Stimulated activated CD4-positive, alpha-beta T cell treated with anti-CD3 and anti-CD28 coated beads, Interleukin-12 subunit alpha, Interleukin-12 subunit beta, amount 100 ng/mL, for 48 hours (primary cell): Measurements from ENCODE around the gene GORASP1.

Experiments
- DNase-seq, 3 donors: peaks; one replicate each; pipeline ENCODE4 v3.0.0-alpha.2; 2020; ENCODE audit warnings: low read depth in 2 of 3, low spot score in 1 of 3

Gene GORASP1

DNA sequence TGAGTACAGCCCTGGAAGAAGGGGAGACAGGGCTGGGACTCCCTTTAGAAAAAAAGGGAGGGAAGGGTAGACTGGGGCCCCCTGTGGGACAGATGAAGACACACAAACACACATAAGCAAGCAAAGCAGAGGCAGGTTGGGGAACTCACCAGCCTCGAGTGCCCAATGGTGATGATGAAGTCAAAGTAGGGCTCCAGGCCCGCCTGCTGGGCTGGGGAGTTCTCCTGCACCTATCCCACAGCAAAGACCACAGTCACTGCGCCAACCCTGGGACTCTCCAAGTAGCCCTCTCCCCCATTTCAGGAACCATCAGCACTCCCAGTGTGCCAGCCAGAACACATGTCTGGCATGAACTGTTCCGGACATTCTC, 4.1 kb downstream of the GORASP1 start:
- no peak for DNase-seq

DNA sequence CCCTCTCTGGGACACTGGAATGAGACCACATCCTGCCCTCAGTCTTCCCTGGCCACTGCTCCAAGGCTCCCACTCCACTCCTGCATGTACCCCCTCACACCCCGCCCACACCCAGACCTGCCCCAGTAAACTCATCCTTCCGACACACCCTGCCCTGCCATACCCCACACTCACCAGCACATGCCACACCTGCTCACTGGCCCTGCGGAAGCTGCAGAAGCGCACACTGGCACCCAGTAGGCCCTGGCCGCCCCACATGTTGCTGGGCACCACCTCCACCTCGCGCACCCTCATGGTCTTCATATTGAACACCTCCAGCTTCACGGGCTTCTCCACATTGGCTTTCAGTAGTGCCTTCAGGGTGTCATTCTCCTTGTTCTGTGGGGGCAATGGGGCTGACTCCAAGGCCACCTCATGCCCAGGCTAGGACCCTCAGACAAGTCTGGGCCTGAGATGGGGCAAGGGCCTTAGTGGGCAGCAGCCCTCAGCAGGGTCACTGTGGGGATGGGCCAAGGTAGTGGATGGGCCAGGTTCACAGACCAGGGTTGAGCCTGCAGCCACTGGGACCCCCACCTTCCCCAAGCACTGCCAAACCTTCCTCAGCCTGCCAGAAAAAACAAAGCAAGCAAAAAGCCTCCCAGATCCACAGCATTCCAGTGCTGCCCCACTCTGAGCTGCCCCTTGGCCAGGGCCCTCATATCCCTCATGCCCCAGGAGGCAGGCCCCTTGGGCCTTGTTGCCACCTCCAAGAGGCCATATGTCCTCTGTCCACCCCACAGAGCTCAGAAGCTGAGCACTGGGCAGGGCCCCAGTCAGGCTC, 4.7 kb downstream of the GORASP1 start:
- no peak for DNase-seq

DNA sequence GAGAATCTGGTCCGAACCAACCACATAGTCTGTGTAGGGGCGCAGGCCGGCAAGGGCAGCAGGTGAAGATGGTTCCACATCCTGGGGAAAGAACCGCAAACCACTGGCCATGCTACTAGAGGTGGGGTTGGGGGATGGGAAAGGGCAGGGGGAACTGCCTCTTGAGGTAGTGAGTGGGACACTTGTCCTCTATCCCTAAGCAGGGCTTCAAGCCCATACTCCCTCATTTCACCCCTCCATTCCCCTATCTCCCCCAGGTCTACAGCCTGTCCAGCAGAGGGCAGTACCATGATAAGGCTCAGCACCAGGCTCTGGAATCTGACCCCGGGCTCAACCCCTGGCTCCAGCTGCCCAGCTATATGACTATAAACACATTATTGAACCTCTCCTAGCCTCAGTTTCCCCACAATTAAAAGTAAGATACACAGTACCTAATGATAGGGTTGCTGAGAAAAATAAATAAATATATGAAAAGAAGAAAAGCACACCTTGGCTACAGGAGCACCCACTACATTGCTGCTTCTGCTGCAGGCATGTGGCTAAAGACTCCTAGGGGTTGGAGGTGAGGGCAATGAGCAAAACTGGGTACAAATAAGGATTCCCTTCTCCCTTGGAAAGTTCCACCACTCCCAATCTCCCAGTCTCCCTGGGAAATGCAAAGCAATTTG, 6.3 kb downstream of the GORASP1 start:
- peak in 2 of 3 donors; percentile 26 to 34 for DNase-seq

DNA sequence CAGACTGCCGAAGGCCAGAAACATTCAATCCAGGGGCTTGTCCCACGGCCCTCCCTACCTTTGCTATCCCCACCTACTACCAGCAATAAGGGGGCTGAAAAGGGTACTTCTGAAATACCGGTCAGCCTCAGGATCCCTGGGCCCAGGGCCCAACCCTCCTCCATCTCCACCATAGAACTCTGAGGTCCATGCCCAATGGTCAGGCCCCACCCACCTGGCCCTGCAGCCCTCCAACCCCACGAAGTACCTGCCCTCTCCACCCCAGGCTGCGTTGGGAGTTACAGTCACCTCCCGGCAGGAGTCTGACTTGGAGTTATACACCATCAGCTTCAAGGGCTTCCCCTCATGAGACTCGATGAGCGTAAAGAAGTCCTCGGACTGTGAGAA, 6.9 kb downstream of the GORASP1 start:
- DNase-seq = no peak

- DNase-seq = no peak
Measured at GRCh38 chr3:39099738-39100499, 7.5 kb downstream of the GORASP1 start.

DNA sequence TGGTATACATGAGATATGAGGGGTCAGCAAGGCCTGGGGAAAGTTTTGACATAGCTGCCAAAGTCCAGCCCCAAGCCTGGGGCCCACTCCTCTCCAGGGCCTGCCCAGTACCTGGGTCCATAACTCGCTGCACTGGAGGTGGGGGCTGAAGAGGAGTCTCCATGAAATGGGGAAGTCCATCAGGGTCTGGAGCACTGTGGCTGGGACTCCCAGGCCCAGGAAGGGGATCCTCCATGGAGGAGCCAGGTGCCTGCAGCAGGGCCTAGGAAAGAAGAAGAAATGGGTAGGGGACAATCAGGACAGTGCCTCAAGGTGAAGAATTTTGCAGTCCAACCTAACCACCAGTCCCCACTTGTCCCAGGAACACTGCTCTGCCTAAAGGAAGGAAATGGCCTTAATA, 8.2 kb downstream of the GORASP1 start:
- no peak for DNase-seq

DNA sequence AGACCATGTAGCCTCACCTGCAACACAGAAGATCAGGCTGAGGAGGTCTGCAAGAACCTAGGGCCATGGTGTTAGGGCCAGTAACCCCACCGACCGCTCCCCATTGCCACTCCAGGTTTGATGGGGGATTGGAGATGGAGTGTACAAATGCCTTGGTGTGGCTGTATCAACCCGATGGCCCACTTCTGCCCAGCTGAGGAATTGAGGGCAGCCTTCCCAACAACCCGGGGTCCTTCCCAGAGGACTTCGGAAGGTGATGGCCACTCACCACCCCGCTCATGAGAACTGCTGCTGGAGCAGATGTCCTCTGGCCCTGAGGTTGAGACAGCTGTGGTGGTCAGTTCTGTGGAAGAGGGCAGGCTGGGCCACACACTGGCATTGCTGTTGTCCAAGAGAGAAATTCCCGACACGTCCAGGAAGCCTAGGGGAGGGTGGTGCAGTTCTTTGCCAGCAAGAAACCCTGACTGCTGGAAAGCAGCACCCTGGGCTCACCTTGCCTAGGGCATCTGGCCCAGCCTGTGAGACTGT, 8.9 kb downstream of the GORASP1 start:
- DNase-seq = no peak

GRCh38 chr3:39097716-39098472, 9.5 kb downstream of the GORASP1 start:
- no peak for DNase-seq

GRCh38 chr3:39096775-39097174, 10.7 kb downstream of the GORASP1 start:
- DNase-seq = no peak

DNA sequence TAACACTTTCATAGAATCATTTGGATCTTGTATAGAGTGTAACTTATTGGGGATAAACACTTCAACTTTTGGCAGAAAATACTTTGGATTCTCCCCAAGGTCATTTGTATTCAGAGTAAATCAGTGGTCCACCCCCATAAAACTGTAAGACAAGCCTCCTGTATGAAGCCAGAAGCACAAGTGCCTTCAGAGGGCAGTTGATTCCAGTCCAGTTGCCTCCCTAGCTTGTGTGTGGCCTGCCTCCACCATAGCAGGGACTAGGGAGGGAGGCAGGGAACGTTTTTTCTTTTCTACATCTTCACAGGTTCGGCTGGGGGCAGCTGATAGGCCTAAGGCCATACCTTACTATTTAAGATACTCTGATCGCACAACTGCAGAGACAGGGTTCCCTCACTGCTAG, 11.6 kb downstream of the GORASP1 start:
- DNase-seq = no peak

DNA sequence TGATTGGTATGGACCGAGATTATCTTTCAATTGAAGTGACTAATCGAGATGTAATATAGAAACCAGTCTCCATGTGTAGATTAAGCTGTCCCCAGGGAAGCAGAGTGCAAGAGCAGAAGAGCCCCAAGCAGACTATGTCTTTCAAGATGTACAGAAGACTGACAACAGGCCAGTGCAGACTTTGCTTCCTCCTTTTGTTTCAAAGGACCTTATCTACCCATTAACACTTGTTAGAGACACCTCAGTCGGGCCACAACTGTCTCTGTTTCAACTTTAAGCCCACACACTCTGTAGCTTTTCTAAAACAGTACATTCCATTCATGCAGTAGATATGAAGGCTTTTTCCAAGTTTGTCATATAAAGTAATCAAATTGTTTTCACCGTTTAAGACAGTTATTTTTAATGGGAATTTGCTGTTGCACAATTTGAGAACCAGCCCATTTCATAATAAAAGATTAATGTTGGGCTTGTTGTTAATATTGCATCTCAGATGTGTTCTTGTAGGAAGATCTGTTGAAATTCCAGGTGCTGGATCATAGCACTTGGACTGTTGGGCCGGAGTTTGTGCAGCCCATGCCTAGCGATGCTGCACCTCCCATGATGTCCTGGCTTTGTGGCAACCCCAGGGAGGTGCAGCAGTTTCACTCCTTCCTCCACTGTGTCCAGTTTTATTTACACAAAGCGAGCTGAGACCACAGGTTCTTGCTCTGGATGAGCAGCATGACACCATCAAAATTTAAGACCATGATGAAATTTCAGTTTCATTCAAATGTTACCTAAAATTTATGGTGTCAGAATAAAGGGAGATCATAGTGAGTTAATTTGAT, 12.4 kb downstream of the GORASP1 start:
- DNase-seq = no peak

DNA sequence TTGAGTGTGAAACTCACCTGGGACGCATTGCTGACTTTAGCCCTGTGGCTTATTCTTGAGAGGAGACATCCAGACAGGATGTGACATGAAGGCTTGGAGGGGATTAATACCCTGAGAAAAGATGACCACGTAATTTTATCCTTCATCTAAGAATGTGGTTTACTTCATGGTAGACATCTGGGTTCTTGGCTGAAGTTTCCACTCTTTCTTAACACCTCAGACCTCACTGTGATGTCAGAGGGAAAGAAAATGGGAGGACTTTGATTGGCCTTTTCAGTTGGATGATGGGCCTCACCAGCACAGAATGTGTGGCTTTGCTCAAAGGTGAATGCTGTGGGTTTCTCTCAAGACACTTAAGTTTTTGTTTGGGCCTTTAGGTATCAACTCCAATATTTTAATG, 16.5 kb downstream of the GORASP1 start:
- no peak for DNase-seq

GRCh38 chr3:39088889-39089288, 18.5 kb downstream of the GORASP1 start:
- DNase-seq = no peak

DNA sequence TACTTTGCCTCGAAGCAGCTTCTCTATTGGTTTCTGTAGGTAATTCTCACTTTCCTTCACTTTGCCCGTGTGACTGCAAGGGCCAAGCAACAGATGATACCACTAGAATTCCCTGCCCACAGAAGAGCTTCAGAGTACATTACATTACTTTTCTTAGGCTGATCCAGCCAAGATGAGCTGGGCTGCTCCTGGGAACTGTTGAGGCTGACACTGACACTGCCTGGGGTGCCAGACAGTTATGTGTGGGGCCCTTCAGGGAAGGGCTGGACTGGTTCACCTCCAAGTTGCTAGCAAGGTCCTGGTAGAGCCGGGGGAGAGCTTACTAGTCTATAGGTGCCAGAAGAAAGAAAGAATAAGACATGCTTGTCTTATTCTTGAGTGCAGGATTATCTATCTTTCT, 19.0 kb downstream of the GORASP1 start:
- DNase-seq = no peak

DNA sequence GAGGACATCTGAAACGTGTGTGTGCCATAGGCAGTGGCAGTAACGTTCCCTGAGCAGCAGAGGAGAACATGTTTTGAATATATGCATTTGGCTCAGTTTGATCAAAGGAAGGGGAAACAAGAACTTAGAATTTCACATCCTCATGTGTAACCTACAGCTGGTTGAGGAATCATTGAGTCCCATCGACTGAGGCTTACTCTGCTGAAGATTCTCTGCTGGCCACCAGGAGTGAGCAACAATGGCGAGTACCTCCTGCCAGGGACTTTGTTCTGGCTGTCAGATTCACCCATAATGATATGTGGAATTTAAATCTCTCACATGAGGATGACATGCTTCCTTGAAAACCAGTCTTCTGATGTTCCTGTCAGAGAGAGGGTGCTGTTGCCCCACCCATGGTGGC, 21.3 kb downstream of the GORASP1 start:
- no peak for DNase-seq

DNA sequence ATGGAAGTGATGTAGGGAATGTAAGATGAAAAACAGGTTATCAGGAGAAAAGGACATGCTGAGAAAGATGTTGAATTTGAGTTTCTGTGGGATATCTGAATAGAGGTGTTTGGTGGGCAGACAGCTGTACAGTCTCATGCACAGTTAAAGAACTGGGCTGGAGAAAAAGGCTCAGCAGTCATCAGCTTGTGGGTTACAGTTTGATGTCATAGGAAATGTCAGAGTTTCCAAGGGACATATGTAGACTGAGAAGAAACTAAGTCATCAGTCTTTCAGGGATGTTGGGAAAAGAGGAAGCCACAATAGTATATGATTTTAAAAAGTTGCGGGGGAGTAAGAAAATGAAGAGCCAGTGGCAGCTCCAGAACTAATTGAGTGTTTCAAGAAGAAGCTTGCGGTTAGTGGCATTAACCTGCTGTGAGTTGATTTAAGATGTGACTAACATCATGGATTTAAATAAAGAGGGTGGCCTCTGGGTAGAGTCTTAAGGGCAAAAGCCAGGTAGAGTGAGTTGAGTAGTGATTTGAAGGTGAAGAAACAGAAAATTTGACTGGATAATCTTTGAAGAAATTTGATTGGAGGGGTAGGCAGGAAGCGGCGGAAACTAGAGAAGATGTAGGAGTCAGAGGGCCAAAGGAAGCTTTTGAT, 24.6 kb downstream of the GORASP1 start:
- no peak for DNase-seq

DNA sequence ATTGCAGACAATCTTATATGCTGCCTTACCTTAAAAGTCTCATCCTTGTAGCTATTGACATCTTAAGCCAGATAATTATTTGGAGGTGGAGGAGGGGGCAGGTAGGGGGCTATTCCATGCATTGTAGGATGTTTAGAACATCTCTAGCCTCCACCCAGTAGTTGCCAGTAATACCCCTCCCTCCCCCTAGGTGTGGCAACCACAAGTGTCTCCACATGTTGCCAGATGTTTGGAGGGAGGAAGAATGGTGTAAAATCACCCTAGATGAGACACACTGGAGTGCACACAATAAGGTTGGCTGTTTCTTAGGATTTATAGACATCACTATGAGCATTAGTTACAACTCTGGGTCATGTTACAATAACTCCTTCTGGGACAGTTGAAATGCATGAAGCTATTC, 27.4 kb downstream of the GORASP1 start:
- DNase-seq = no peak

DNA sequence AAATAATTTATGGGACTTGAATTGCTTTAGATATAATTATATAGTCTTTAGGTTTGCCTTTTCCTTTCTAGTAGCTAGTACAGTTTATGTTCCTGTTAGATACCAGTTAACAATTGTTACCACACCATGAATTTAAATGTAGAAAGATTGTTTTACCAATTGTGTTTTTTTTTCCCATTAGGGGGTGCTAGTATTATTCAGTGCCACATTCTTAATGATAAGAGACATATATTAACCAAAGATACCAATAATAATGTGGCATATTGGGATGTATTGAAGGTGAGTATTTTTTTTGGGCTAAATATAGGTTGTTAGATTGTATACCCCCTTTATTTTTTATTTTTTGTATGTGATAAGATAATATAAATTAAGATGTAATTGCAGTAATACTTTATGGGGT, 27.9 kb downstream of the GORASP1 start:
- no peak for DNase-seq

DNA sequence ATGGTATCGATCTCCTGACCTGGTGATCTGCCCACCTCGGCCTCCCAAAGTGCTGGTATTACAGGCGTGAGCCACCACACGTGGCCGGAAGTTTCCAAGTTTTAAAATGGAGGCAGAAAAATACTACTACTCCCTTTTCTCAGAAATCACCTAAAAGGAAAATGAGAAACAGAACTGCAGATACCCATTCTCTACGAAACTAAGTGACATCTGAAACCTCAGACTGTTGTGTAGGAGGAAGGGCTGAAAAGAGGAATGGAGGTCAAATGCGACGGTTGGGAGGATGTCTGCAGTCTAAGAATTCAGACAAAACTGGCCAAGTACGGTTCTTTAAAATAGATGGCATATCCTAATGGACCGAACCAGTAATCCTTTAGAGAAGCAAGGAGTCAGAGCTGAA, 31.5 kb downstream of the GORASP1 start:
- no peak for DNase-seq

DNA sequence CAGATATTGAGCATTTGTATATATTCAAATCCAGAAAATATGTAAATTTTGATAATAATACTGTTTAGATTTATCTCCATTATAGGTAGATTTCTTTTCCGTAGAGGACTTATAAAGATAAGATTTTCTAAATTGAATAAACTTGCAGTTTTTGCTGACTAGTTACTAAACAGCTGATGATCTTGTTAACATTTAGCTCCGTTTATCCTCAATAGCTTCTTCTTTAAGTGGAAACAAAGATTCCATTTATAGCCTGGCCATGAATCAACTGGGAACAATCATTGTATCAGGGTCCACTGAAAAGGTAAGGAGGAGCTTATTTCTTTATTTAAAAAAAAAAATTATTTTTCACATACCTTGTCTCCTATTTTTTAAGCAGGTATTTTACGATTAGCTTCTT, 38.9 kb downstream of the GORASP1 start:
- DNase-seq = no peak
